Measurements from ENCODE around the gene C1QB. TPM values are rescaled to one million over a fixed set of nuclear protein-coding genes. Genes with fewer than 3 reads are reported as not detected.

The C1QB gene
- total RNA-seq, 1 experiment from 2014 or later = 0.33 TPM

GRCh38 chr1:22670352-22670975 lies 17.4 kb downstream of the C1QB start:
- in situ Hi-C loops (cut with HindIII; ENCODE audit: low pct_unique_long_range_greater_than_20kb, low sequenced_read_pairs) = no loop called here
- Histone ChIP-seq H3K36me3 (ENCODE audit: control insufficient read depth, insufficient read depth, low read length) (no peaks in the 10 kb centered on the region), H3K4me3 (ENCODE audit: low read depth in 2 of 2, low read length in 2 of 2) (no peak overlapping the region), H3K4me1 (ENCODE audit: control insufficient read depth, insufficient read depth, low read length) (no peaks in the 10 kb centered on the region; the same call in 1 of the 2 replicates), H3K27me3 (ENCODE audit: control insufficient read depth, insufficient read depth, low read length) (no peaks in the 10 kb centered on the region), H3K27ac (ENCODE audit: low read length) (no peak overlapping the region), H3K9me3 (ENCODE audit: control insufficient read depth, insufficient read depth, low read depth, low read length) (no peaks in the 10 kb centered on the region)
- POLR2A ChIA-PET = interaction anchor here (0.5 kb wide), 1 partner anchor 13 kb away, joined by 3 read pairs; no protein-coding TSS in a partner anchor
- DNase-seq (ENCODE audit: low read depth, low spot score) (no peak), ATAC-seq (no peak)
- no TSS peak for BruUV-seq (replicated peaks)
- TF ChIP-seq SIN3A (IDR thresholded peaks at IDR 0.05; ENCODE audit: borderline replicate concordance, insufficient read depth, low read depth, low read length) (no peak), REST (IDR thresholded peaks at IDR 0.05; ENCODE audit: insufficient read depth in 1 of 2, low read depth in 2 of 2, low read length in 1 of 2) (no peak), TCF7L2 (IDR thresholded peaks at IDR 0.05; ENCODE audit: low read depth, low read length) (no peak), CTCF (IDR thresholded peaks at IDR 0.05) (no peak), POLR2AphosphoS5 (IDR thresholded peaks at IDR 0.05; ENCODE audit: low read depth, low read length) (no peak)
- intact Hi-C loops (cut with micrococcal nuclease; ENCODE audit: unreplicated experiment) = loop anchor here (5.0 kb wide), 2 partner anchors 217 to 262 kb away; no protein-coding TSS in a partner anchor
- CTCF ChIA-PET = interaction anchor here (1.0 kb wide), 1 partner anchor 8 kb away, joined by 3 read pairs; no protein-coding TSS in a partner anchor

GRCh38 chr1:22671999-22672398 lies 19.0 kb downstream of the C1QB start:
- BruUV-seq (replicated peaks) = no TSS peak
- Histone ChIP-seq H3K36me3 (ENCODE audit: control insufficient read depth, insufficient read depth, low read length) (no peaks in the 10 kb centered on the region), H3K4me1 (ENCODE audit: control insufficient read depth, insufficient read depth, low read length) (no peaks in the 10 kb centered on the region), H3K27ac (ENCODE audit: low read length) (no peak overlapping the region), H3K27me3 (ENCODE audit: control insufficient read depth, insufficient read depth, low read length) (no peaks in the 10 kb centered on the region), H3K9me3 (ENCODE audit: control insufficient read depth, insufficient read depth, low read depth, low read length) (no peaks in the 10 kb centered on the region), H3K4me3 (ENCODE audit: low read depth in 2 of 2, low read length in 2 of 2) (no peak overlapping the region)
- in situ Hi-C loops (cut with HindIII; ENCODE audit: low pct_unique_long_range_greater_than_20kb, low sequenced_read_pairs) = no loop called here
- TF ChIP-seq POLR2AphosphoS5 (IDR thresholded peaks at IDR 0.05; ENCODE audit: low read depth, low read length) = no peak
- TF ChIP-seq TCF7L2 (IDR thresholded peaks at IDR 0.05; ENCODE audit: low read depth, low read length) = no peak
- TF ChIP-seq REST (IDR thresholded peaks at IDR 0.05; ENCODE audit: insufficient read depth in 1 of 2, low read depth in 2 of 2, low read length in 1 of 2) = no peak
- TF ChIP-seq CTCF (IDR thresholded peaks at IDR 0.05) = no peak
- no peak for TF ChIP-seq SIN3A (IDR thresholded peaks at IDR 0.05; ENCODE audit: borderline replicate concordance, insufficient read depth, low read depth, low read length)
- ChIA-PET POLR2A (no interaction called here), CTCF (interaction anchor here (0.5 kb wide), 1 partner anchor 60 kb away, joined by 5 read pairs; no protein-coding TSS in a partner anchor)
- intact Hi-C loops (cut with micrococcal nuclease; ENCODE audit: unreplicated experiment) = loop anchor here (5.0 kb wide), 2 partner anchors 215 to 260 kb away; no protein-coding TSS in a partner anchor
- DNase-seq (ENCODE audit: low read depth, low spot score) (no peak), ATAC-seq (no peak)

Data from Panc1 (cell line).